GM12892 (cell line): Measurements from ENCODE around the gene MRFAP1L1.

Experiments
- POLR2A ChIP-seq: IDR thresholded peaks from 2 replicates; pipeline ENCODE4 v1.6.1; 2011; ENCODE audit warnings: low read depth, low read length, control low read depth
- POLR2AphosphoS5 ChIP-seq: IDR thresholded peaks from 2 replicates; pipeline ENCODE4 v1.6.1; 2011; ENCODE audit warnings: low read depth, low read length, control low read depth
- TAF1 ChIP-seq: IDR thresholded peaks from 2 replicates; pipeline ENCODE4 v1.6.1; 2011; ENCODE audit warnings: low read depth, mild to moderate bottlenecking, control low read depth, low read length, borderline replicate concordance

GRCh38 chr4:6731780-6732179 lies 22.1 kb upstream of the MRFAP1L1 start:
- TF ChIP-seq POLR2A = no peak
- no peak for TF ChIP-seq POLR2AphosphoS5
- no peak for TF ChIP-seq TAF1
